ENCODE data around the gene PLCL2.
A peak's percentile ranks its signal among the peaks of the same experiment; 100 is the strongest.
"Not testable (repeated sequence)": the region's sequence is repeated elsewhere in the genome, so short reads cannot be mapped to it uniquely, and the experiment has no call there.

PLCL2 gene

GRCh38 chr3:17121336-17121735 lies 236.6 kb downstream of the PLCL2 start:
- no peak for TF ChIP-seq CTCF (IDR thresholded peaks at IDR 0.05; ENCODE audit: extremely low read depth, insufficient read depth, missing control alignments)
- in situ Hi-C loops (cut with MboI; ENCODE audit: low pct_unique_long_range_greater_than_20kb, low sequenced_read_pairs, unreplicated experiment) = no loop called here

GRCh38 chr3:17122758-17123157 lies 238.0 kb downstream of the PLCL2 start:
- TF ChIP-seq CTCF (IDR thresholded peaks at IDR 0.05; ENCODE audit: extremely low read depth, insufficient read depth, missing control alignments) = no peak
- in situ Hi-C loops (cut with MboI; ENCODE audit: low pct_unique_long_range_greater_than_20kb, low sequenced_read_pairs, unreplicated experiment) = no loop called here
- DNase-seq (ENCODE audit: low spot score) = no peak

More at GRCh38 chr3:17121336-17121735, 236.6 kb downstream of the PLCL2 start:
- DNase-seq (ENCODE audit: low spot score) = no peak

- peak; percentile 1 for DNase-seq (ENCODE audit: low spot score)
- in situ Hi-C loops (cut with MboI; ENCODE audit: low pct_unique_long_range_greater_than_20kb, low sequenced_read_pairs, unreplicated experiment) = no loop called here
- TF ChIP-seq CTCF (IDR thresholded peaks at IDR 0.05; ENCODE audit: extremely low read depth, insufficient read depth, missing control alignments) = no peak
Measured at GRCh38 chr3:17125738-17126442, 241.1 kb downstream of the PLCL2 start.

- in situ Hi-C loops (cut with MboI; ENCODE audit: low pct_unique_long_range_greater_than_20kb, low sequenced_read_pairs, unreplicated experiment); DNase-seq (ENCODE audit: low spot score): not testable (repeated sequence)
Measured at GRCh38 chr3:17128671-17129070, 243.9 kb downstream of the PLCL2 start.

- TF ChIP-seq CTCF (IDR thresholded peaks at IDR 0.05; ENCODE audit: extremely low read depth, insufficient read depth, missing control alignments) = no peak
- in situ Hi-C loops (cut with MboI; ENCODE audit: low pct_unique_long_range_greater_than_20kb, low sequenced_read_pairs, unreplicated experiment) = no loop called here
- DNase-seq (ENCODE audit: low spot score) = no peak
Measured at GRCh38 chr3:17129556-17129955, 244.8 kb downstream of the PLCL2 start.

GRCh38 chr3:17130956-17131355 lies 246.2 kb downstream of the PLCL2 start:
- in situ Hi-C loops (cut with MboI; ENCODE audit: low pct_unique_long_range_greater_than_20kb, low sequenced_read_pairs, unreplicated experiment) = no loop called here
- DNase-seq (ENCODE audit: low spot score) = no peak
- TF ChIP-seq CTCF (IDR thresholded peaks at IDR 0.05; ENCODE audit: extremely low read depth, insufficient read depth, missing control alignments) = no peak

GRCh38 chr3:17132286-17133115 lies 247.7 kb downstream of the PLCL2 start:
- no peak for TF ChIP-seq CTCF (IDR thresholded peaks at IDR 0.05; ENCODE audit: extremely low read depth, insufficient read depth, missing control alignments)
- no peak for DNase-seq (ENCODE audit: low spot score)
- in situ Hi-C loops (cut with MboI; ENCODE audit: low pct_unique_long_range_greater_than_20kb, low sequenced_read_pairs, unreplicated experiment) = no loop called here

All from GM13977 (cell line).